ENCODE data around the gene MACROD2.

DNA sequence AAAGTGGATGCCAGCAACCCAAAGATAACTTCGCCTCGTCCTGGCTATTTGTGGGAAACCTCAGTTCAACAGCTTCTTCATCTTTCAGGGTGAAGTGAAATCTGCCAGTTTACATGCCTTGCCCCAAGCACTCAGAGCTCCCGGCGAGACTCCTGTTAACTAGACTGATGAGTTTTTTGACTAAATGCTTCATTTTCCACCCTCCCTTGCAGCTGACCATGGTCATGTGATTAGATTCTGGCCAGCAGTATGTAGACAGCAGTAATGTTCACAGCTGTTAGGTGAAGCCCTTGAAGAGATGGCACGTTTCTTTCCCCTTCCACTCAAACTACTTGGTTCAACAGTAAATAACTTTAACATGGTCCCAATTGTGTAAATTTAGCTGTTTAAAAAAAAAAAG, 1060.9 kb downstream of the MACROD2 start:
- no peak for TF ChIP-seq CTCF (conservative IDR thresholded peaks at IDR 0.05)
- no peak for TF ChIP-seq ZFX (IDR thresholded peaks at IDR 0.05)
